Tibial nerve (tissue), 4 donors: ENCODE data around the gene KRTAP4-5.

Source experiments
- CTCF ChIP-seq, 5 experiments: fragments of 200-600 bp in 3 of 5; fragments of 450-650 bp in 2 of 5; sonication (generic) in 3 of 5; IDR thresholded peaks; one replicate each; pipeline ENCODE4 v1.5.1; 2016 to 2019; ENCODE audit warnings: antibody characterized with exemption in 5 of 5, mild to moderate bottlenecking in 3 of 5, moderate library complexity in 2 of 5
- EP300 ChIP-seq, 2 donors: sonication (generic); formaldehyde crosslinking; IDR thresholded peaks; one replicate each; pipeline ENCODE4 v1.6.1; 2017; ENCODE audit warnings: antibody characterized with exemption in 2 of 2, mild to moderate bottlenecking in 1 of 2

- no peak for TF ChIP-seq CTCF (IDR thresholded peaks at IDR 0.05)
- no peak for TF ChIP-seq EP300 (IDR thresholded peaks at IDR 0.05)
These were observed 18.5 kb upstream of the KRTAP4-5 start, which contains the start of gene KRTAP4-3 for GRCh38 chr17:41168121-41168520.
